HCT116 (cell line): ENCODE measurements around the gene PDP2. TPM values are rescaled to one million over a fixed set of nuclear protein-coding genes. Genes with fewer than 3 reads are reported as not detected.

Experiments
- ATAC-seq: fragments of 200-7000 bp; cut with Tn5 transposase; 2 replicates; pipeline ENCODE4 v1.9.1; 2020; ENCODE audit warnings: mild to moderate bottlenecking, moderate library complexity
- BruUV-seq: library from RNA; stranded (reverse); fragments of 400-500 nt; replicated peaks from 2 replicates; lab custom pipeline; 2021; lab: Mats Ljungman, UMichigan
- CTCF ChIA-PET: fragments of 300-600 bp; sonication (Branson Sonifier 250); formaldehyde crosslinking; loops from one replicate; lab custom pipeline; 2021; ENCODE audit warnings: antibody characterized with exemption; lab: Charles Lee
- POLR2A ChIA-PET: fragments of 300-600, 350-600 bp; sonication (Branson Sonifier 250); formaldehyde crosslinking; loops from one replicate; lab custom pipeline; 2021; ENCODE audit warnings: antibody characterized with exemption; lab: Charles Lee
- RAD21 ChIA-PET, 2 experiments: fragments of 300-600 bp; sonication (Branson Sonifier 250); formaldehyde crosslinking; loops; one replicate each; lab custom pipeline; 2023; ENCODE audit warnings: low total read pairs in 2 of 2; ENCODE audit not compliant: uncharacterized antibody in 2 of 2, unreplicated experiment in 2 of 2, low non-redundant PET in 1 of 2; lab: Charles Lee
- DNase-seq: peaks from one replicate; pipeline ENCODE4 v3.0.0-alpha.2; 2010; ENCODE audit warnings: low read depth, low spot score
- H2AFZ ChIP-seq: fragments of 200-600 bp; shearing (Covaris generic), sonication (generic); 2 replicates; pipeline ENCODE4 v1.6.1; 2017; ENCODE audit warnings: low read depth, mixed run types, mixed read lengths, antibody characterized with exemption, low read length; ENCODE audit not compliant: poor library complexity, severe bottlenecking
- H3K27ac ChIP-seq: 2 replicates; pipeline ENCODE4 v1.5.1; 2012; ENCODE audit warnings: low read depth, low read length
- H3K27me3 ChIP-seq: fragments of 200-600 bp; sonication (generic); 2 replicates; pipeline ENCODE4 v1.6.1; 2016; ENCODE audit warnings: mixed run types, low read length, mixed read lengths; ENCODE audit not compliant: insufficient read depth
- H3K36me3 ChIP-seq, 2 experiments: fragments of 200-500 bp in 1 of 2; fragments of 200-600 bp in 1 of 2; sonication (Bioruptor generic) in 1 of 2; sonication (generic) in 1 of 2; 2 replicates each; pipeline versions ENCODE4 v1.5.1 to v1.6.1; 2014 to 2016; ENCODE audit warnings: low read length in 2 of 2, inconsistent platforms in 1 of 2, mixed read lengths in 1 of 2, mixed run types in 1 of 2; ENCODE audit not compliant: insufficient read depth in 2 of 2, control insufficient read depth in 1 of 2
- H3K4me1 ChIP-seq, 2 experiments: fragments of 200-600 bp in 1 of 2; sonication (generic) in 1 of 2; 2 replicates each; pipeline versions ENCODE4 v1.5.1 to v1.6.1; 2012 to 2017; ENCODE audit warnings: low read length in 2 of 2, inconsistent platforms in 1 of 2, mild to moderate bottlenecking in 1 of 2, mixed read lengths in 1 of 2, mixed run types in 1 of 2, moderate library complexity in 1 of 2; ENCODE audit not compliant: insufficient read depth in 2 of 2, control insufficient read depth in 1 of 2
- H3K4me2 ChIP-seq: fragments of 200-600 bp; sonication (generic); 2 replicates; pipeline ENCODE4 v1.6.1; 2017; ENCODE audit warnings: mixed run types, low read length, mixed read lengths
- H3K4me3 ChIP-seq, 2 experiments: fragments of 200-600 bp in 1 of 2; sonication (generic) in 1 of 2; replicated peaks in 1 of 2; 2 replicates each; pipeline ENCODE4 v1.5.1; 2011 to 2016; ENCODE audit warnings: low read length in 2 of 2, control low read depth in 1 of 2, low read depth in 1 of 2, mild to moderate bottlenecking in 1 of 2, mixed read lengths in 1 of 2, mixed run types in 1 of 2
- H3K79me2 ChIP-seq: fragments of 200-600 bp; sonication (generic); 2 replicates; pipeline ENCODE4 v1.6.1; 2017; ENCODE audit warnings: mild to moderate bottlenecking, mixed run types, low read length, moderate library complexity, mixed read lengths; ENCODE audit not compliant: insufficient read depth
- H3K9ac ChIP-seq: fragments of 200-600 bp; sonication (generic); 2 replicates; pipeline ENCODE4 v1.6.1; 2016; ENCODE audit warnings: low read length, mixed read lengths
- H3K9me2 ChIP-seq: fragments of 200-600 bp; sonication (generic), shearing (Covaris generic); 2 replicates; pipeline ENCODE4 v1.6.1; 2017; ENCODE audit warnings: mixed run types, mild to moderate bottlenecking, moderate library complexity; ENCODE audit not compliant: insufficient read depth
- H3K9me3 ChIP-seq, 2 experiments: fragments of 200-500 bp in 1 of 2; fragments of 200-600 bp in 1 of 2; sonication (Bioruptor generic) in 1 of 2; sonication (generic) in 1 of 2; 2 replicates each; pipeline ENCODE4 v1.6.1; 2014 to 2017; ENCODE audit warnings: low read length in 2 of 2, mixed read lengths in 2 of 2, inconsistent platforms in 1 of 2, low read depth in 1 of 2, mild to moderate bottlenecking in 1 of 2, mixed run types in 1 of 2, moderate library complexity in 1 of 2; ENCODE audit not compliant: control insufficient read depth in 1 of 2, insufficient read depth in 1 of 2
- H4K20me1 ChIP-seq: fragments of 200-600 bp; sonication (generic), shearing (Covaris generic); 2 replicates; pipeline ENCODE4 v1.6.1; 2017; ENCODE audit warnings: mixed run types, mild to moderate bottlenecking, moderate library complexity; ENCODE audit not compliant: insufficient read depth
- CBX3 ChIP-seq: IDR thresholded peaks from 2 replicates; pipeline ENCODE4 v1.6.1; 2012; ENCODE audit warnings: low read depth
- CEBPB ChIP-seq: IDR thresholded peaks from 2 replicates; pipeline ENCODE4 v1.6.1; 2012; ENCODE audit warnings: low read depth
- ELF1 ChIP-seq: IDR thresholded peaks from 2 replicates; pipeline ENCODE4 v1.6.1; 2012; ENCODE audit warnings: low read depth, borderline replicate concordance
- POLR2A ChIP-seq: IDR thresholded peaks from 2 replicates; pipeline ENCODE4 v1.7.0; 2011; ENCODE audit warnings: borderline replicate concordance; ENCODE audit not compliant: insufficient read depth, insufficient read length; ENCODE audit errors: extremely low read depth
- RAD21 ChIP-seq: IDR thresholded peaks from 2 replicates; pipeline ENCODE4 v1.6.1; 2012; ENCODE audit warnings: low read depth, mild to moderate bottlenecking
- SIN3A ChIP-seq: IDR thresholded peaks from 2 replicates; pipeline ENCODE4 v1.6.1; 2012; ENCODE audit warnings: low read depth
- TCF7L2 ChIP-seq: IDR thresholded peaks from 2 replicates; pipeline ENCODE4 v1.7.0; 2011; ENCODE audit warnings: borderline replicate concordance, inconsistent platforms; ENCODE audit not compliant: insufficient read depth, insufficient read length; ENCODE audit errors: extremely low read depth
- YY1 ChIP-seq: IDR thresholded peaks from 2 replicates; pipeline ENCODE4 v1.6.1; 2011; ENCODE audit warnings: low read length, low read depth, moderate library complexity, mild to moderate bottlenecking; ENCODE audit not compliant: insufficient replicate concordance; ENCODE audit errors: extremely low read depth
- ZFX ChIP-seq: fragments of 450-650 bp; IDR thresholded peaks from 2 replicates; pipeline ENCODE4 v1.6.1; 2017
- ZNF274 ChIP-seq: fragments of 200-500 bp; sonication (Bioruptor generic); IDR thresholded peaks from 2 replicates; pipeline ENCODE4 v1.6.1; 2014; ENCODE audit warnings: mild to moderate bottlenecking, low read depth, low read length, inconsistent platforms
- intact Hi-C: fragments of 100-400 bp; cut with micrococcal nuclease; formaldehyde crosslinking; loops from 2 replicates; pipeline ENCODE4 v1.10.0; 2022
- total RNA-seq: library from RNA; stranded (reverse); gene quantifications from one replicate; pipeline ENCODE4 v1.2.1, GENCODE V29; 2021; ENCODE audit not compliant: unreplicated experiment
- TF ChIP-seq, protein P1 (sequence below): IDR thresholded peaks from 2 replicates; pipeline ENCODE4 v1.6.1; 2012
- TF ChIP-seq, protein P2 (sequence below): IDR thresholded peaks from 2 replicates; pipeline ENCODE4 v1.6.1; 2012
- TF ChIP-seq, protein P3 (sequence below): IDR thresholded peaks from 2 replicates; pipeline ENCODE4 v1.6.1; 2011; ENCODE audit warnings: mild to moderate bottlenecking, low read length, moderate library complexity; ENCODE audit not compliant: insufficient replicate concordance; ENCODE audit errors: extremely low read depth
- TF ChIP-seq, protein P4 (sequence below): IDR thresholded peaks from 2 replicates; pipeline ENCODE4 v1.6.1; 2012; ENCODE audit warnings: low read depth

PDP2 gene
- total RNA-seq, 1 experiment from 2014 or later = 19.9 TPM

DNA sequence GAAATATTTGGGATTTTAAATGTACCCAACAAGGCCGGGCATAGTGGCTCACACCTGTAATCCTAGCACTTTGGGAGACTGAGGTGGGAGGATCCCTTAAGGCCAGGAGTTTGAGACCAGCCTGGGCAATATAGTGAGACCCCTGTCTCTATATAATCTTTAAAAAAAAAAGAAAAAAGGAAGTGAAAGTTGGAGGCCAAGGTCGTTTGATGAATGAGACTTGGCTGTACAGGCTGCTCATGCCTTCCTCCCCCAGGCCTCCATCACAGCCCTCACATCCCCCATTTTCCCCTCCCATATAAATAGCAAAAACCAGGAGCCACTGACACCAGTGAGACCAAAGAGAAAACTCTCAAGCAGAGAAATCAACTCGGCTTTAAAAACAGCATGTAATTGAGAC is 39.4 kb upstream of the PDP2 start:
- DNase-seq (no peak), ATAC-seq (no peak)
- BruUV-seq = no TSS peak
- RAD21 ChIA-PET = no interaction called here
- no peak overlapping the region for H3K4me3 ChIP-seq
- no peaks in the 10 kb centered on the region for H3K79me2 ChIP-seq
- no peaks in the 10 kb centered on the region for H4K20me1 ChIP-seq
- CTCF ChIA-PET = no interaction called here
- peaks cover 6 to 13% of the 10 kb centered on the region in 2 experiments; a peak in 3 of 4 replicates for H3K4me1 ChIP-seq
- no peaks in the 10 kb centered on the region for H3K9me3 ChIP-seq
- no peaks in the 10 kb centered on the region for H3K27me3 ChIP-seq
- no peak overlapping the region for H2AFZ ChIP-seq
- no peaks in the 10 kb centered on the region for H3K9me2 ChIP-seq
- POLR2A ChIA-PET = no interaction called here
- H3K27ac ChIP-seq = no peak overlapping the region
- TF ChIP-seq, protein P1, sequence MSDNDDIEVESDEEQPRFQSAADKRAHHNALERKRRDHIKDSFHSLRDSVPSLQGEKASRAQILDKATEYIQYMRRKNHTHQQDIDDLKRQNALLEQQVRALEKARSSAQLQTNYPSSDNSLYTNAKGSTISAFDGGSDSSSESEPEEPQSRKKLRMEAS = no peak
- TF ChIP-seq SIN3A (no peak), YY1 (no peak), ELF1 (no peak), ZNF274 (no peak), POLR2A (no peak), RAD21 (no peak), ZFX (no peak), CEBPB (no peak), CBX3 (no peak), TCF7L2 (no peak)
- TF ChIP-seq, protein P2, sequence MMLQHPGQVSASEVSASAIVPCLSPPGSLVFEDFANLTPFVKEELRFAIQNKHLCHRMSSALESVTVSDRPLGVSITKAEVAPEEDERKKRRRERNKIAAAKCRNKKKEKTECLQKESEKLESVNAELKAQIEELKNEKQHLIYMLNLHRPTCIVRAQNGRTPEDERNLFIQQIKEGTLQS = no peak
- TF ChIP-seq, protein P3, sequence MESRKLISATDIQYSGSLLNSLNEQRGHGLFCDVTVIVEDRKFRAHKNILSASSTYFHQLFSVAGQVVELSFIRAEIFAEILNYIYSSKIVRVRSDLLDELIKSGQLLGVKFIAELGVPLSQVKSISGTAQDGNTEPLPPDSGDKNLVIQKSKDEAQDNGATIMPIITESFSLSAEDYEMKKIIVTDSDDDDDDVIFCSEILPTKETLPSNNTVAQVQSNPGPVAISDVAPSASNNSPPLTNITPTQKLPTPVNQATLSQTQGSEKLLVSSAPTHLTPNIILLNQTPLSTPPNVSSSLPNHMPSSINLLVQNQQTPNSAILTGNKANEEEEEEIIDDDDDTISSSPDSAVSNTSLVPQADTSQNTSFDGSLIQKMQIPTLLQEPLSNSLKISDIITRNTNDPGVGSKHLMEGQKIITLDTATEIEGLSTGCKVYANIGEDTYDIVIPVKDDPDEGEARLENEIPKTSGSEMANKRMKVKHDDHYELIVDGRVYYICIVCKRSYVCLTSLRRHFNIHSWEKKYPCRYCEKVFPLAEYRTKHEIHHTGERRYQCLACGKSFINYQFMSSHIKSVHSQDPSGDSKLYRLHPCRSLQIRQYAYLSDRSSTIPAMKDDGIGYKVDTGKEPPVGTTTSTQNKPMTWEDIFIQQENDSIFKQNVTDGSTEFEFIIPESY = no peak
- TF ChIP-seq, protein P4, sequence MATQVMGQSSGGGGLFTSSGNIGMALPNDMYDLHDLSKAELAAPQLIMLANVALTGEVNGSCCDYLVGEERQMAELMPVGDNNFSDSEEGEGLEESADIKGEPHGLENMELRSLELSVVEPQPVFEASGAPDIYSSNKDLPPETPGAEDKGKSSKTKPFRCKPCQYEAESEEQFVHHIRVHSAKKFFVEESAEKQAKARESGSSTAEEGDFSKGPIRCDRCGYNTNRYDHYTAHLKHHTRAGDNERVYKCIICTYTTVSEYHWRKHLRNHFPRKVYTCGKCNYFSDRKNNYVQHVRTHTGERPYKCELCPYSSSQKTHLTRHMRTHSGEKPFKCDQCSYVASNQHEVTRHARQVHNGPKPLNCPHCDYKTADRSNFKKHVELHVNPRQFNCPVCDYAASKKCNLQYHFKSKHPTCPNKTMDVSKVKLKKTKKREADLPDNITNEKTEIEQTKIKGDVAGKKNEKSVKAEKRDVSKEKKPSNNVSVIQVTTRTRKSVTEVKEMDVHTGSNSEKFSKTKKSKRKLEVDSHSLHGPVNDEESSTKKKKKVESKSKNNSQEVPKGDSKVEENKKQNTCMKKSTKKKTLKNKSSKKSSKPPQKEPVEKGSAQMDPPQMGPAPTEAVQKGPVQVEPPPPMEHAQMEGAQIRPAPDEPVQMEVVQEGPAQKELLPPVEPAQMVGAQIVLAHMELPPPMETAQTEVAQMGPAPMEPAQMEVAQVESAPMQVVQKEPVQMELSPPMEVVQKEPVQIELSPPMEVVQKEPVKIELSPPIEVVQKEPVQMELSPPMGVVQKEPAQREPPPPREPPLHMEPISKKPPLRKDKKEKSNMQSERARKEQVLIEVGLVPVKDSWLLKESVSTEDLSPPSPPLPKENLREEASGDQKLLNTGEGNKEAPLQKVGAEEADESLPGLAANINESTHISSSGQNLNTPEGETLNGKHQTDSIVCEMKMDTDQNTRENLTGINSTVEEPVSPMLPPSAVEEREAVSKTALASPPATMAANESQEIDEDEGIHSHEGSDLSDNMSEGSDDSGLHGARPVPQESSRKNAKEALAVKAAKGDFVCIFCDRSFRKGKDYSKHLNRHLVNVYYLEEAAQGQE = no peak
- TF ChIP-seq, all 23 proteins: peak for 0
- Histone ChIP-seq H3K36me3 (no peaks in the 10 kb centered on the region), H3K9ac (no peak overlapping the region), H3K4me2 (no peak overlapping the region)
- intact Hi-C loops = no loop called here
